DND-41 (cell line): ENCODE results near the gene PRIM1.

ENCODE experiments used
- ATAC-seq: fragments of 200-7000 bp; cut with Tn5 transposase; 3 replicates; pipeline ENCODE4 v1.9.1; 2021; ENCODE audit warnings: low read depth; ENCODE audit not compliant: insufficient read depth
- DNase-seq: peaks from one replicate; pipeline ENCODE4 v3.0.0-alpha.2; 2020
- H2AFZ ChIP-seq: 2 replicates; pipeline ENCODE4 v1.6.0; 2012; ENCODE audit warnings: low read depth, low read length
- H3K27ac ChIP-seq: 2 replicates; pipeline ENCODE4 v1.5.1; 2012; ENCODE audit warnings: low read length, inconsistent platforms
- H3K27me3 ChIP-seq: fragments of 200-600 bp; sonication (generic); 2 replicates; pipeline ENCODE4 v1.6.0; 2012; ENCODE audit warnings: low read length, mild to moderate bottlenecking, inconsistent platforms; ENCODE audit not compliant: insufficient read depth, poor library complexity
- H3K36me3 ChIP-seq: 2 replicates; pipeline ENCODE4 v1.5.1; 2012; ENCODE audit warnings: low read length, inconsistent platforms; ENCODE audit not compliant: insufficient read depth
- H3K4me1 ChIP-seq: 2 replicates; pipeline ENCODE4 v1.5.1; 2012; ENCODE audit warnings: mild to moderate bottlenecking, low read length; ENCODE audit not compliant: insufficient read depth
- H3K4me2 ChIP-seq: 2 replicates; pipeline ENCODE4 v1.6.0; 2012; ENCODE audit warnings: mild to moderate bottlenecking, moderate library complexity, low read length, inconsistent platforms; ENCODE audit not compliant: insufficient read depth
- H3K4me3 ChIP-seq, 2 experiments: fragments of 200-600 bp in 1 of 2; shearing (Covaris generic) in 1 of 2; 2 replicates each; pipeline ENCODE4 v1.5.1; 2012 to 2016; ENCODE audit warnings: inconsistent platforms in 2 of 2, low read length in 2 of 2, mild to moderate bottlenecking in 2 of 2, low read depth in 1 of 2, moderate library complexity in 1 of 2
- H3K79me2 ChIP-seq: 2 replicates; pipeline ENCODE4 v1.6.0; 2012; ENCODE audit warnings: low read length, inconsistent platforms; ENCODE audit not compliant: insufficient read depth
- H3K9ac ChIP-seq: 2 replicates; pipeline ENCODE4 v1.6.0; 2012; ENCODE audit warnings: low read depth, mild to moderate bottlenecking, inconsistent platforms, low read length, moderate library complexity
- H3K9me3 ChIP-seq: 2 replicates; pipeline ENCODE4 v1.5.1; 2012; ENCODE audit warnings: low read length, moderate library complexity, mild to moderate bottlenecking, inconsistent platforms; ENCODE audit not compliant: insufficient read depth, severe bottlenecking
- H4K20me1 ChIP-seq: 2 replicates; pipeline ENCODE4 v1.6.0; 2012; ENCODE audit warnings: low read length; ENCODE audit not compliant: insufficient read depth
- EZH2 ChIP-seq: IDR thresholded peaks from 3 replicates; pipeline ENCODE4 v1.6.1; 2012; ENCODE audit warnings: borderline replicate concordance, low read depth, mild to moderate bottlenecking, moderate library complexity, low read length, inconsistent platforms; ENCODE audit not compliant: severe bottlenecking
- TF ChIP-seq, protein P1 (sequence below): IDR thresholded peaks from 2 replicates; pipeline ENCODE4 v1.5.1; 2012; ENCODE audit warnings: borderline replicate concordance, low read length, moderate library complexity, mild to moderate bottlenecking; ENCODE audit not compliant: poor library complexity, severe bottlenecking; ENCODE audit errors: extremely low read depth

PRIM1 gene

DNA sequence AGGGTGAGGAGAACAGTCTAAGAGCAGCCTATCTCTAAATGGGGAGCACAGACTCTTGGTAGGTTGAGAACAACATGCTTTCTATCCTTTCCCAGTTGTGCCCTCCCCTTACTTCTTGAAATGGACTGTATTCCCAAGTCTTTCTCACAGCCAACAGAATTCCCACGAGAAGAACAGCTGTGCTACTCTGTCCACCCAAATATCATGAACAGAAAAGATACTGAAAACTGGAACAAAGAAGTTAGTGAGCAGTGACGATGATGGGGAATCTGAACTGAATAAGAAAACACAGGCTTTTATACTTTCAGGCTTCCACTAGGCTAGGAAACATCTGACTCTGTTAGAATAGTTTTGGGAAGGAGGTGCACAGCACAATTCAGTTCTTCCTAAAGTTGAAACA is 30.4 kb downstream of the PRIM1 start:
- no peak for ATAC-seq
- no peak overlapping the region for H2AFZ ChIP-seq
- no peaks in the 10 kb centered on the region for H3K27me3 ChIP-seq
- H4K20me1 ChIP-seq: peaks cover 67% of the 10 kb centered on the region
- no peak for DNase-seq
- no peak for TF ChIP-seq EZH2
- TF ChIP-seq, protein P1, sequence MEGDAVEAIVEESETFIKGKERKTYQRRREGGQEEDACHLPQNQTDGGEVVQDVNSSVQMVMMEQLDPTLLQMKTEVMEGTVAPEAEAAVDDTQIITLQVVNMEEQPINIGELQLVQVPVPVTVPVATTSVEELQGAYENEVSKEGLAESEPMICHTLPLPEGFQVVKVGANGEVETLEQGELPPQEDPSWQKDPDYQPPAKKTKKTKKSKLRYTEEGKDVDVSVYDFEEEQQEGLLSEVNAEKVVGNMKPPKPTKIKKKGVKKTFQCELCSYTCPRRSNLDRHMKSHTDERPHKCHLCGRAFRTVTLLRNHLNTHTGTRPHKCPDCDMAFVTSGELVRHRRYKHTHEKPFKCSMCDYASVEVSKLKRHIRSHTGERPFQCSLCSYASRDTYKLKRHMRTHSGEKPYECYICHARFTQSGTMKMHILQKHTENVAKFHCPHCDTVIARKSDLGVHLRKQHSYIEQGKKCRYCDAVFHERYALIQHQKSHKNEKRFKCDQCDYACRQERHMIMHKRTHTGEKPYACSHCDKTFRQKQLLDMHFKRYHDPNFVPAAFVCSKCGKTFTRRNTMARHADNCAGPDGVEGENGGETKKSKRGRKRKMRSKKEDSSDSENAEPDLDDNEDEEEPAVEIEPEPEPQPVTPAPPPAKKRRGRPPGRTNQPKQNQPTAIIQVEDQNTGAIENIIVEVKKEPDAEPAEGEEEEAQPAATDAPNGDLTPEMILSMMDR: no peak
- no peak overlapping the region; the same call in 1 of the 2 replicates for H3K27ac ChIP-seq
- peak overlapping the region; percentile 98 for H3K4me2 ChIP-seq
- H3K79me2 ChIP-seq: peaks cover 81% of the 10 kb centered on the region
- H3K36me3 ChIP-seq: peaks cover 69% of the 10 kb centered on the region
- H3K4me3 ChIP-seq: peak overlapping the region in 1 of 2 experiments; percentile 88; a peak in 1 of 4 replicates
- peak overlapping the region; percentile 85; the same call in 1 of the 2 replicates for H3K9ac ChIP-seq
- H3K9me3 ChIP-seq: no peaks in the 10 kb centered on the region
- H3K4me1 ChIP-seq: peaks cover 62% of the 10 kb centered on the region

DNA sequence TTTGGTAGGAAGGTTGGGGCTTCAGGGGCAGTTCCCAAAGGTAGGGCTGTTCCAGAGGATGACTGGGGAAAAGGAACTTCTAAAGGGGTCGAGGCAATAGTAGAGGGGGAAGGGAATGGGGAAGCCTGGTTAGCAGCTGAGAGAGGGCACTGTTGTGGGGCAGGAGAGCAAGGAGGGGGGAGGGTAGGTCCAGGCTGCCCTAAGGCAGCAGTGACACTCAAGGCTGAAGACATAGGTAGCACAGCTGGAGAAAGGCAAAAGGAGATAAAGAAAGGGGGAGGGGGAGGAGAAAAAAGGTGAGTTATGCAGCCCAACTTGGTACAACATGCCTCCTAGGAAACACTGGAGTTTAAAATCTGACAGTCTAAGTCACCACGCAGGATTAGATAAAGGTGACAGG is 30.9 kb downstream of the PRIM1 start:
- H3K27ac ChIP-seq: no peak overlapping the region
- H4K20me1 ChIP-seq: peaks cover 73% of the 10 kb centered on the region
- H3K36me3 ChIP-seq: peaks cover 74% of the 10 kb centered on the region
- H3K4me1 ChIP-seq: peaks cover 60% of the 10 kb centered on the region
- H3K4me3 ChIP-seq: no peak overlapping the region; a peak in 1 of 4 replicates
- H2AFZ ChIP-seq: no peak overlapping the region
- no peak for TF ChIP-seq EZH2
- TF ChIP-seq, protein P1: no peak
- no peak for DNase-seq
- no peaks in the 10 kb centered on the region for H3K9me3 ChIP-seq
- H3K27me3 ChIP-seq: no peaks in the 10 kb centered on the region
- peaks cover 86% of the 10 kb centered on the region for H3K79me2 ChIP-seq
- peak overlapping the region; percentile 98 for H3K4me2 ChIP-seq
- H3K9ac ChIP-seq: no peak overlapping the region
- ATAC-seq: no peak

DNA sequence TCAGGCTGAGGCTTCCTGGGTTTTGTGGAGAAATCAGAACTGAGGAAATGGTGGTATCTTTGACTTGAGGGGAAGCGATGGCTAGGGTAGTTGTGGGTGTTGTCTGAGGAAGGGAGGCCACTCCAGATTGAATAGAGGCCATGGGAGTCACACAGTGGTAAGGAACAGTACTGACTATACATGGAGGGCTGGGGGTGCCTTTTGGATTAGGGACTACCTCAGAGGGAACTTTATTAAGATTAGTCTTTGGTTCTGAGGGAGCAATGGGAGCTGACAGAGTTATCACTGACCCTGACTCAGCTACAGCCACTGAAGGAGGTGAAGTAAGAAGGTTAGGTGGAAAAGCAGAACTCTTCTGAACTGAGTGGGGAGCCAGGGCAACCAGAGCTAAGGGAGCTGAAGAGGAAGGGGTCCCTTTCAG is 31.4 kb downstream of the PRIM1 start:
- Histone ChIP-seq H2AFZ (no peak overlapping the region), H3K79me2 (peaks cover 91% of the 10 kb centered on the region), H3K27ac (0 out of 2 replicates have a peak overlapping the region, but pooled peaks have one; percentile 6), H3K36me3 (peaks cover 79% of the 10 kb centered on the region), H3K27me3 (no peaks in the 10 kb centered on the region), H3K9me3 (no peaks in the 10 kb centered on the region), H4K20me1 (peaks cover 77% of the 10 kb centered on the region), H3K4me3 (no peak overlapping the region), H3K4me1 (peaks cover 56% of the 10 kb centered on the region), H3K9ac (no peak overlapping the region), H3K4me2 (peak overlapping the region; percentile 98; the same call in 1 of the 2 replicates)
- DNase-seq: peak; percentile 11
- TF ChIP-seq EZH2: no peak
- TF ChIP-seq, protein P1: no peak
- no peak for ATAC-seq
